Uterus (tissue), 2 donors: ENCODE measurements around the gene C6orf62.
"Not testable (repeated sequence)": the region's sequence is repeated elsewhere in the genome, so short reads cannot be mapped to it uniquely, and the experiment has no call there.

Source experiments
- CTCF ChIP-seq, 4 experiments: fragments of 200-600 bp in 2 of 4; fragments of 450-650 bp in 2 of 4; sonication (generic) in 2 of 4; IDR thresholded peaks; one replicate each; pipeline ENCODE4 v1.5.1; 2016 to 2019; ENCODE audit warnings: antibody characterized with exemption in 4 of 4, mild to moderate bottlenecking in 2 of 4, moderate library complexity in 1 of 4
- POLR2A ChIP-seq, 2 donors: fragments of 450-650 bp; IDR thresholded peaks; one replicate each; pipeline ENCODE4 v1.6.1; 2016; ENCODE audit warnings: antibody characterized with exemption in 2 of 2, mild to moderate bottlenecking in 1 of 2, moderate library complexity in 1 of 2

GRCh38 chr6:24734710-24735109 lies 15.8 kb upstream of the C6orf62 start:
- TF ChIP-seq POLR2A, CTCF (IDR thresholded peaks at IDR 0.05): not testable (repeated sequence)
